A673 (cell line): ENCODE data around the gene NPW. TPM values are rescaled to one million over a fixed set of nuclear protein-coding genes. Genes with fewer than 3 reads are reported as not detected.

Experiments
- BruUV-seq: library from RNA; stranded (reverse); fragments of 400-500 nt; replicated peaks from 2 replicates; lab custom pipeline; 2021; lab: Mats Ljungman, UMichigan
- CTCF ChIA-PET: fragments of 300-600 bp; sonication (Branson Sonifier 250); formaldehyde crosslinking; loops from one replicate; lab custom pipeline; 2022; ENCODE audit warnings: antibody characterized with exemption; lab: Charles Lee
- POLR2A ChIA-PET: fragments of 300-600 bp; sonication (Branson Sonifier 250); formaldehyde crosslinking; loops from one replicate; lab custom pipeline; 2022; ENCODE audit warnings: antibody characterized with exemption; ENCODE audit not compliant: low non-redundant PET; lab: Charles Lee
- DNase-seq: peaks from one replicate; pipeline ENCODE4 v3.0.0-alpha.2; 2015; ENCODE audit warnings: low spot score
- H3K27ac ChIP-seq: fragments of 200-600 bp; sonication (generic); 2 replicates; pipeline ENCODE4 v1.5.1; 2016; ENCODE audit warnings: mixed run types, low read depth, mild to moderate bottlenecking, mixed read lengths, antibody characterized with exemption, low read length; ENCODE audit not compliant: poor library complexity, severe bottlenecking
- H3K27me3 ChIP-seq: fragments of 200-600 bp; sonication (generic); replicated peaks from 2 replicates; pipeline ENCODE4 v1.6.1; 2017; ENCODE audit warnings: mixed run types, low read depth, mild to moderate bottlenecking, mixed read lengths, antibody characterized with exemption, low read length; ENCODE audit not compliant: insufficient read depth, poor library complexity
- H3K36me3 ChIP-seq: fragments of 200-600 bp; sonication (generic); 2 replicates; pipeline ENCODE4 v1.6.1; 2016; ENCODE audit warnings: mixed run types, mild to moderate bottlenecking, mixed read lengths, antibody characterized with exemption, low read length; ENCODE audit not compliant: insufficient read depth, poor library complexity, severe bottlenecking
- H3K4me1 ChIP-seq: fragments of 200-600 bp; sonication (generic); 2 replicates; pipeline ENCODE4 v1.6.1; 2017; ENCODE audit warnings: mixed run types, mild to moderate bottlenecking, mixed read lengths, antibody characterized with exemption, low read length; ENCODE audit not compliant: insufficient read depth, poor library complexity, severe bottlenecking
- H3K4me3 ChIP-seq: fragments of 200-600 bp; sonication (generic); 2 replicates; pipeline ENCODE4 v1.5.1; 2016; ENCODE audit warnings: low read depth, mixed run types, mild to moderate bottlenecking, mixed read lengths, low read length; ENCODE audit not compliant: poor library complexity, severe bottlenecking
- H3K9me3 ChIP-seq: fragments of 200-600 bp; sonication (generic); 2 replicates; pipeline ENCODE4 v1.6.1; 2016; ENCODE audit warnings: mixed run types, low read depth, mild to moderate bottlenecking, mixed read lengths, antibody characterized with exemption, low read length; ENCODE audit not compliant: poor library complexity, severe bottlenecking
- EZH2 ChIP-seq: fragments of 200-600 bp; sonication (generic); IDR thresholded peaks from 2 replicates; pipeline ENCODE4 v1.6.1; 2017; ENCODE audit warnings: borderline replicate concordance, low read depth, mild to moderate bottlenecking, mixed read lengths, antibody characterized with exemption, low read length; ENCODE audit not compliant: poor library complexity, severe bottlenecking
- intact Hi-C: fragments of 100-400 bp; cut with micrococcal nuclease; formaldehyde crosslinking; loops from one replicate; pipeline ENCODE4 v1.10.0; 2022; ENCODE audit not compliant: unreplicated experiment
- total RNA-seq: library from RNA; stranded (reverse); gene quantifications from 2 replicates; pipeline ENCODE4 v1.2.3, GENCODE V29; 2021
- TF ChIP-seq, protein P1 (sequence below): fragments of 300-800, 200-600 bp; sonication (generic); conservative IDR thresholded peaks from 2 replicates; pipeline ENCODE4 v1.5.1; 2017; ENCODE audit warnings: low read depth, mild to moderate bottlenecking, antibody characterized with exemption, low read length, moderate library complexity, mixed read lengths

Gene NPW
- total RNA-seq, 1 experiment from 2014 or later = 96.5 TPM

- no peak for DNase-seq
- Histone ChIP-seq H3K36me3 (peaks cover 4% of the 10 kb centered on the region), H3K27me3 (no peaks in the 10 kb centered on the region), H3K4me1 (peaks cover 43% of the 10 kb centered on the region), H3K27ac (peak overlapping the region; percentile 23), H3K9me3 (no peaks in the 10 kb centered on the region), H3K4me3 (no peak overlapping the region)
- CTCF ChIA-PET = no interaction called here
- no TSS peak for BruUV-seq
- TF ChIP-seq EZH2 = no peak
- TF ChIP-seq, protein P1, sequence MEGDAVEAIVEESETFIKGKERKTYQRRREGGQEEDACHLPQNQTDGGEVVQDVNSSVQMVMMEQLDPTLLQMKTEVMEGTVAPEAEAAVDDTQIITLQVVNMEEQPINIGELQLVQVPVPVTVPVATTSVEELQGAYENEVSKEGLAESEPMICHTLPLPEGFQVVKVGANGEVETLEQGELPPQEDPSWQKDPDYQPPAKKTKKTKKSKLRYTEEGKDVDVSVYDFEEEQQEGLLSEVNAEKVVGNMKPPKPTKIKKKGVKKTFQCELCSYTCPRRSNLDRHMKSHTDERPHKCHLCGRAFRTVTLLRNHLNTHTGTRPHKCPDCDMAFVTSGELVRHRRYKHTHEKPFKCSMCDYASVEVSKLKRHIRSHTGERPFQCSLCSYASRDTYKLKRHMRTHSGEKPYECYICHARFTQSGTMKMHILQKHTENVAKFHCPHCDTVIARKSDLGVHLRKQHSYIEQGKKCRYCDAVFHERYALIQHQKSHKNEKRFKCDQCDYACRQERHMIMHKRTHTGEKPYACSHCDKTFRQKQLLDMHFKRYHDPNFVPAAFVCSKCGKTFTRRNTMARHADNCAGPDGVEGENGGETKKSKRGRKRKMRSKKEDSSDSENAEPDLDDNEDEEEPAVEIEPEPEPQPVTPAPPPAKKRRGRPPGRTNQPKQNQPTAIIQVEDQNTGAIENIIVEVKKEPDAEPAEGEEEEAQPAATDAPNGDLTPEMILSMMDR = no peak
- POLR2A ChIA-PET = no interaction called here
- intact Hi-C loops = no loop called here
These were observed 17.5 kb downstream of the NPW start for GRCh38 chr16:2037115-2037514.

DNA sequence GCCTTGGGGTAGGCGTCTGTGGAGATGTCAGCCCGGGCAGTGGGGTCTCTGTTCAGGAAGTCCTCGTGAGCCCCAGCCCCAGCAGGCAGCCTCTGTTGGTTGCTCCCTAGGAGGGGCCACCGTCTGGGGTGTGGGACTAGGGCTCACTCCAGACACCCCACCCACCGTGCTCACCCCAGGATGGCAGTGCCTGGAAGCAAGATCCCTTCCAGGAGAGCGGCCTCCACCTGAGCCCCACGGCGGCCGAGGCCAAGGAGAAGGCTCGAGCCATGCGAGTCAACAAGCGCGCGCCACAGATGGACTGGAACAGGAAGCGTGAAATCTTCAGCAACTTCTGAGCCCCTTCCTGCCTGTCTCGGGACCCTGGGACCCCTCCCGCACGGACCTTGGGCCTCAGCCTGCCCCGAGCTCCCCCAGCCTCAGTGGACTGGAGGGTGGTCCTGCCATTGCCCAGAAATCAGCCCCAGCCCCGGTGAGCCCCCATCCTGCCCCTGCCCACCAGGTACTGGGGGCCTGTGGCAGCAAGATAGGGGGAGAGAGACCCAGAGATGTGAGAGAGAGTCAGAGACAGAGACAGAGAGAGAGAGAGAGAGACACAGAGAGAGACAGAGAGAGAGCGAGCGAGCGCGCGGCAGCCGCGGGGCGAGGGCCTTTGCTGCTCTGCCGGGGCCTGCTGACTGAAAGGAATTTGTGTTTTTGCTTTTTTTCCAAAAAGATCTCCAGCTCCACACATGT, 18.2 kb downstream of the NPW start:
- H3K27ac ChIP-seq = peak overlapping the region; percentile 80
- no peak for TF ChIP-seq EZH2
- TF ChIP-seq, protein P1 = no peak
- ChIA-PET POLR2A (no interaction called here), CTCF (no interaction called here)
- H3K36me3 ChIP-seq = peaks cover 4% of the 10 kb centered on the region
- H3K4me1 ChIP-seq = peaks cover 43% of the 10 kb centered on the region
- intact Hi-C loops = no loop called here
- peak; percentile 44 for DNase-seq
- no peaks in the 10 kb centered on the region for H3K27me3 ChIP-seq
- no TSS peak for BruUV-seq
- no peak overlapping the region for H3K4me3 ChIP-seq
- H3K9me3 ChIP-seq = no peaks in the 10 kb centered on the region

DNA sequence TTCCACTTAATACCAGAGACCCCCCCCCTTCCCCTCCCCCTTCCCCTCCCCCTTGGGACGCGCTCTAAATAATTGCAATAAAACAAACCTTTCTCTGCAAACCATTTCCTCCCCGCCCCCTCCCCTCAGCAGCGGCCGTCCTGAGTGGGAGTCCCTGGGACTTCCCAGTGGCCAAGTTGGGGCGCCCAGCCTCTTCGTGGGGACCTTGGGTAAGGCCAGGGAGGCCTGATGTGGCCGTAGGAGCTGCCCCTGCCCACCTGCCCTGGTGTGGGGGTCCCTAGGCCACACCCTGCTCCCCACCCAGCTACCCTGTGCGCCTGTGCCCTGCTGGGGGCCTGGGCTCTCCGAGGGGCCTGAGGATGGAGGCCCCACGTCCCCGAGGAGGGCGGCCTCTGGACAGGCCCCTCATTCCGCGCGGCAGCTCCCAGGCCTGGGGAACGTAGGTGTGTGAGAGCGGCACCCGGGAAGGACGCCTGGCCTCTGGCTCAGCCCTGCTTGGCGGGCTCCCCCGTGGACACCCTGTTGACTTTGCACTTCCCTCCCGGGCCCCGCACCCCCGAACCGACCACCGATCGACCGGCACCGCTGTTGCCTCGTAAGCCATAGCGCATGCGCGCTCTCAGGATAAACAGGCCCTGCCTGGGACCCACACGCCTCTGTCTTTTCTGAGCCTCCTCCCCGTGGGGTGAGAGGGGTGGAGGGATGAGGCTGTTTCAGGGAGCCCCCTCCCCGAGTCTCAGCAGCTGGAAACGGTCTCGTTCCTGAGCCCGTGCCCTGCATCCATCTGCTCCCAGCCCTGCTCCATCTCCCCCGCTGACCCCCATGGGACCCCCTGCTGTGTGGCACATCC, 19.0 kb downstream of the NPW start:
- CTCF ChIA-PET = no interaction called here
- POLR2A ChIA-PET = no interaction called here

More for the DNA sequence above, 19.0 kb downstream of the NPW start:
- no peak overlapping the region for H3K4me3 ChIP-seq
- H3K36me3 ChIP-seq = peaks cover 4% of the 10 kb centered on the region
- intact Hi-C loops = no loop called here
- H3K27ac ChIP-seq = peak overlapping the region; percentile 80
- no TSS peak for BruUV-seq
- DNase-seq = no peak
- H3K4me1 ChIP-seq = peaks cover 38% of the 10 kb centered on the region
- TF ChIP-seq EZH2 = no peak
- TF ChIP-seq, protein P1 = no peak
- no peaks in the 10 kb centered on the region for H3K27me3 ChIP-seq
- H3K9me3 ChIP-seq = no peaks in the 10 kb centered on the region
